Measurements from ENCODE around the gene ADD1. TPM values are rescaled to one million over a fixed set of nuclear protein-coding genes. Genes with fewer than 3 reads are reported as not detected.

The ADD1 gene
- total and polyA plus RNA-seq, 8 donors, result 70.9 to 160 (median 92.0) TPM

DNA sequence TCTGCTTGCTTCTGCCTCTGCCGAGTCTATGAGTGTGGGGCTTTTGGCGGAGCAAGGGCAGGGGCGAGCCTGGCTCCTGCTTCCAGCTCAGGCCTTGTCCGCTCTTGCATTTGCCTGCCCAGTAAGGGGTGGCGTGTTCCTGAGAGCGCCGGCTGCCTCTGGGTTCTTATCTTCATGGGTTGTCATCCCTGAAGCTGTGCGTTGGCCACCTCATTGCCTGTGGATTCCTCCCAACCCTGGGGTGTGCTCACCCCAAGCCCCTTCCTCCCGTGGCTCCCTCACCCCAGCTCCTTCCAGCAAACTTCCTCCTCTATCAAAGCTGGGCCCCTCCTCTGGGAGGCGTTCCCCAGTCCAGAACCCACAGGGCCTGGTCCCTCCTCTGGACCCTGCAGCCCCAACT is 33.3 kb upstream of the ADD1 start:
- peaks cover 15 to 26% (median 17%) of the 10 kb centered on the region in 3 donors for H3K4me1 ChIP-seq
- DNase-seq (no peak), FAIRE-seq (no peak), ATAC-seq (no peak)
- H3K36me3 ChIP-seq, result no peaks in the 10 kb centered on the region
- intact Hi-C loops (cut with DNase I), result no loop called here
- no peaks in the 10 kb centered on the region for H3K9me3 ChIP-seq
- H3K4me3 ChIP-seq, result no peak overlapping the region
- no peak for TF ChIP-seq CTCF (IDR thresholded peaks at IDR 0.05)
- WGBS, 2 donors, result 90 to 94% methylated on average over 10 of the region's 10 CpGs
- no peak overlapping the region for H3K27ac ChIP-seq
- no peaks in the 10 kb centered on the region for H3K27me3 ChIP-seq

GRCh38 chr4:2811830-2812611 is 31.6 kb upstream of the ADD1 start:
- no peak for FAIRE-seq
- intact Hi-C loops (cut with DNase I), result no loop called here

DNA sequence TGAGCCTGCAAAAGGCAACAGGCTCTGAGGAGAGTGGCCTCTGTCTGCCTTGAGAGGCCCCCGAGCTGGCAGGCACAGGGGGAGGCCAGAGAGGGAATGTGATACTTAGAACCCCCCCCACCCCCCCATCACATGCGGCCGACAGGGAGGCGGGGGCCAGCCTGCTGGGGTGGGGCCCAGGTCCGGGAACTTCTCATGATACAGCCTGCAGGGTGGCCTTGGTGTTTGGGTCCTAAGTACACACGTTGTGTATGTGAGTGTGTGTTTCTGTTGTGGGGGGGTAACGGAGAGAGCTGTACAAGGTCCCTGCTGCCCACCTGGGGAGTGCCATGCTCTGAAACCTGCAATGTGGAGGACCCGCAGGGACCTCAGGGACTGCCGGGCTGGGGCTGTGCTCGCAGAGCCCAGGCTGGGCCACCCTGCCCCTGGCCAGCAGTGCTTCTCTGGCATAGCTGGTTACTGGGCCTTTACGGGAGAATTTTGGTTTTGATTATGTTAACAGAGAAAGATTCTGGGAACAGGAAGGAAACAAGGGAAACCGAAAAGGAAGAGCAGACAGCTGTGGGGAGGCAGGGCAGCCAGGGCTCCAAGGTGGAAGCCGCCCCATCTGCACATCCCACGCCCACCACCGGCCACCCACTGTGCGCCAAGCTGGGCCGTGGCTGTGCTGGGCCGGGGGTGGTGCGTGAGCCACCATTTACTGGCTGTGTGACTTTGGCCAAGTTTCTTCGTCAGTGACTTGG is 30.9 kb upstream of the ADD1 start:
- H3K9me3 ChIP-seq, result no peaks in the 10 kb centered on the region
- H3K27ac ChIP-seq, result peak overlapping the region in 3 of 4 donors; percentile 28 to 63 (median 46)
- H3K4me3 ChIP-seq, result peak overlapping the region in 1 of 4 donors; percentile 33
- H3K36me3 ChIP-seq, result no peaks in the 10 kb centered on the region
- H3K27me3 ChIP-seq, result no peaks in the 10 kb centered on the region
- DNase-seq, result no peak
- WGBS, 2 donors, result 71 to 75% methylated on average over 20 of the region's 20 CpGs
- no peak for FAIRE-seq
- intact Hi-C loops (cut with DNase I), result no loop called here
- TF ChIP-seq CTCF (IDR thresholded peaks at IDR 0.05), result no peak
- ATAC-seq, result peak in 1 of 4 donors; percentile 5
- H3K4me1 ChIP-seq, result peaks cover 0 to 6% (median 0%) of the 10 kb centered on the region in 3 donors

More at GRCh38 chr4:2811830-2812611, 31.6 kb upstream of the ADD1 start:
- DNase-seq (no peak), ATAC-seq (peak in 3 of 4 donors; percentile 59 to 75 (median 65))
- no peak for TF ChIP-seq CTCF (IDR thresholded peaks at IDR 0.05)
- Histone ChIP-seq H3K4me1 (peaks cover 0 to 10% (median 2%) of the 10 kb centered on the region in 3 donors), H3K9me3 (no peaks in the 10 kb centered on the region), H3K27ac (peak overlapping the region in 3 of 4 donors; percentile 28 to 63 (median 46)), H3K27me3 (no peaks in the 10 kb centered on the region), H3K4me3 (peak overlapping the region in 1 of 4 donors; percentile 33), H3K36me3 (no peaks in the 10 kb centered on the region)
- WGBS, 2 donors, result 79 to 82% methylated on average over 20 to 21 of the region's 21 CpGs

- Histone ChIP-seq H3K27me3 (no peaks in the 10 kb centered on the region), H3K4me3 (peak overlapping the region in 1 of 4 donors; percentile 33), H3K9me3 (no peaks in the 10 kb centered on the region), H3K27ac (no peak overlapping the region), H3K4me1 (peaks cover 0 to 8% (median 0%) of the 10 kb centered on the region in 3 donors), H3K36me3 (no peaks in the 10 kb centered on the region)
- intact Hi-C loops (cut with DNase I), result no loop called here
- no peak for ATAC-seq
- peak in 1 of 6 donors; percentile 36 for DNase-seq
- no peak for FAIRE-seq
- no peak for TF ChIP-seq CTCF (IDR thresholded peaks at IDR 0.05)
- 88 to 91% methylated on average over 17 of the region's 17 CpGs for WGBS, 2 donors
Measured at GRCh38 chr4:2813446-2814405, 29.9 kb upstream of the ADD1 start.
